ENCODE results near the gene CYP4F8. TPM values are rescaled to one million over a fixed set of nuclear protein-coding genes. Genes with fewer than 3 reads are reported as not detected.
"Not testable (repeated sequence)": the region's sequence is repeated elsewhere in the genome, so short reads cannot be mapped to it uniquely, and the experiment has no call there.

CYP4F8 gene
- polyA plus RNA-seq, 1 experiment: not detected

GRCh38 chr19:15644816-15645215 is 29.8 kb downstream of the CYP4F8 start:
- Histone ChIP-seq H3K27ac (ENCODE audit: low read depth, low read length) (no peak overlapping the region), H3K27me3 (ENCODE audit: control insufficient read depth, insufficient read depth, low read length) (no peaks in the 10 kb centered on the region), H3K4me3 (ENCODE audit: low read depth, low read length) (no peak overlapping the region), H3K9me3 (ENCODE audit: control insufficient read depth, insufficient read depth, low read length) (peaks cover 22% of the 10 kb centered on the region)
- POLR2A ChIA-PET: no interaction called here
- CTCF ChIA-PET: no interaction called here
- TF ChIP-seq, protein P1, sequence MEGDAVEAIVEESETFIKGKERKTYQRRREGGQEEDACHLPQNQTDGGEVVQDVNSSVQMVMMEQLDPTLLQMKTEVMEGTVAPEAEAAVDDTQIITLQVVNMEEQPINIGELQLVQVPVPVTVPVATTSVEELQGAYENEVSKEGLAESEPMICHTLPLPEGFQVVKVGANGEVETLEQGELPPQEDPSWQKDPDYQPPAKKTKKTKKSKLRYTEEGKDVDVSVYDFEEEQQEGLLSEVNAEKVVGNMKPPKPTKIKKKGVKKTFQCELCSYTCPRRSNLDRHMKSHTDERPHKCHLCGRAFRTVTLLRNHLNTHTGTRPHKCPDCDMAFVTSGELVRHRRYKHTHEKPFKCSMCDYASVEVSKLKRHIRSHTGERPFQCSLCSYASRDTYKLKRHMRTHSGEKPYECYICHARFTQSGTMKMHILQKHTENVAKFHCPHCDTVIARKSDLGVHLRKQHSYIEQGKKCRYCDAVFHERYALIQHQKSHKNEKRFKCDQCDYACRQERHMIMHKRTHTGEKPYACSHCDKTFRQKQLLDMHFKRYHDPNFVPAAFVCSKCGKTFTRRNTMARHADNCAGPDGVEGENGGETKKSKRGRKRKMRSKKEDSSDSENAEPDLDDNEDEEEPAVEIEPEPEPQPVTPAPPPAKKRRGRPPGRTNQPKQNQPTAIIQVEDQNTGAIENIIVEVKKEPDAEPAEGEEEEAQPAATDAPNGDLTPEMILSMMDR (IDR thresholded peaks at IDR 0.05; ENCODE audit: low read depth, low read length): no peak
- no peak for DNase-seq (ENCODE audit: low read depth, low spot score)

GRCh38 chr19:15649526-15649925 is 34.5 kb downstream of the CYP4F8 start:
- ChIA-PET POLR2A (no interaction called here), CTCF (no interaction called here)
- Histone ChIP-seq H3K27me3 (ENCODE audit: control insufficient read depth, insufficient read depth, low read length) (no peaks in the 10 kb centered on the region), H3K9me3 (ENCODE audit: control insufficient read depth, insufficient read depth, low read length) (peaks cover 14% of the 10 kb centered on the region), H3K27ac (ENCODE audit: low read depth, low read length) (no peak overlapping the region), H3K4me3 (ENCODE audit: low read depth, low read length) (no peak overlapping the region)
- TF ChIP-seq, protein P1 (IDR thresholded peaks at IDR 0.05; ENCODE audit: low read depth, low read length): no peak
- no peak for DNase-seq (ENCODE audit: low read depth, low spot score)

- CTCF ChIA-PET; POLR2A ChIA-PET; DNase-seq (ENCODE audit: low read depth, low spot score): not testable (repeated sequence)
These were observed 35.1 kb downstream of the CYP4F8 start for GRCh38 chr19:15650123-15650522.

DNA sequence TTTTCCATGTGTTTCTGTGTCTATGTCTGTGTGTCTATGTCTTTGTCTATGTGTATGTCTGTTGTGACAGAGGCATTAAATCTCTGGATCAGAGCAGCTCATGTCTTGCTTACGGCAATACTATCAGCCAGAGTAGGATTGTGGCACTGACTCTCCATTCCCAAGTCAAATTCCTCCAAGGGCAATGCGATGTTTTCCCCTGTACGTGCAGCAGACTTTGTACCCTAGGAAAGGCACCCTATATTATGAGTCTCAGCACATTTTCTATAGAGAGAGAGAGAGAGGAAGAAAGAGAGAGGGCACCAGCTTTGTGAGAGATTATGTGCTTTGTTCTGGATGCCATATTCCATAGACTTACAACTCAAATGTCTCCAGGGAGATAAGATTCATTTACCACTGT is 36.8 kb downstream of the CYP4F8 start:
- H3K27ac ChIP-seq (ENCODE audit: low read depth, low read length): no peak overlapping the region
- ChIA-PET CTCF (no interaction called here), POLR2A (no interaction called here)
- peaks cover 7% of the 10 kb centered on the region; the same call in 1 of the 2 replicates for H3K9me3 ChIP-seq (ENCODE audit: control insufficient read depth, insufficient read depth, low read length)
- H3K27me3 ChIP-seq (ENCODE audit: control insufficient read depth, insufficient read depth, low read length): no peaks in the 10 kb centered on the region
- TF ChIP-seq, protein P1 (IDR thresholded peaks at IDR 0.05; ENCODE audit: low read depth, low read length): no peak
- no peak overlapping the region for H3K4me3 ChIP-seq (ENCODE audit: low read depth, low read length)
- no peak for DNase-seq (ENCODE audit: low read depth, low spot score)

More at GRCh38 chr19:15650123-15650522, 35.1 kb downstream of the CYP4F8 start:
- not testable (repeated sequence) for H3K27me3 ChIP-seq (ENCODE audit: control insufficient read depth, insufficient read depth, low read length); H3K4me3 ChIP-seq (ENCODE audit: low read depth, low read length); H3K27ac ChIP-seq (ENCODE audit: low read depth, low read length)
- peaks cover 14% of the 10 kb centered on the region for H3K9me3 ChIP-seq (ENCODE audit: control insufficient read depth, insufficient read depth, low read length)

GRCh38 chr19:15652559-15653278 is 37.7 kb downstream of the CYP4F8 start:
- ChIA-PET CTCF (no interaction called here), POLR2A (no interaction called here)
- H3K27ac ChIP-seq (ENCODE audit: low read depth, low read length): no peak overlapping the region
- TF ChIP-seq, protein P1 (IDR thresholded peaks at IDR 0.05; ENCODE audit: low read depth, low read length): no peak
- H3K9me3 ChIP-seq (ENCODE audit: control insufficient read depth, insufficient read depth, low read length): peaks cover 4% of the 10 kb centered on the region; the same call in 1 of the 2 replicates
- H3K27me3 ChIP-seq (ENCODE audit: control insufficient read depth, insufficient read depth, low read length): no peaks in the 10 kb centered on the region
- H3K4me3 ChIP-seq (ENCODE audit: low read depth, low read length): no peak overlapping the region
- no peak for DNase-seq (ENCODE audit: low read depth, low spot score)

All from AG04450 (cell line).